Glutamatergic neuron (in vitro differentiated cells): ENCODE results near the gene ASCC3. TPM values are rescaled to one million over a fixed set of nuclear protein-coding genes. Genes with fewer than 3 reads are reported as not detected.

ENCODE experiments used
- DNase-seq: peaks from one replicate; pipeline ENCODE4 v3.0.0; 2022
- H3K27ac Mint-ChIP-seq: one replicate; pipeline ENCODE4 v1.8.0; 2020; ENCODE audit warnings: mild to moderate bottlenecking, mixed read lengths, inconsistent platforms; ENCODE audit not compliant: unreplicated experiment
- H3K27me3 Mint-ChIP-seq: one replicate; pipeline ENCODE4 v1.8.0; 2020; ENCODE audit warnings: mild to moderate bottlenecking, moderate library complexity, mixed read lengths, inconsistent platforms; ENCODE audit not compliant: unreplicated experiment
- H3K36me3 Mint-ChIP-seq: one replicate; pipeline ENCODE4 v1.8.0; 2020; ENCODE audit warnings: mild to moderate bottlenecking, mixed read lengths, inconsistent platforms; ENCODE audit not compliant: unreplicated experiment
- H3K4me1 Mint-ChIP-seq: one replicate; pipeline ENCODE4 v1.8.0; 2020; ENCODE audit warnings: mild to moderate bottlenecking, low read depth, mixed read lengths, inconsistent platforms; ENCODE audit not compliant: unreplicated experiment
- H3K4me3 Mint-ChIP-seq: one replicate; pipeline ENCODE4 v1.8.0; 2020; ENCODE audit warnings: mild to moderate bottlenecking, mixed read lengths, inconsistent platforms; ENCODE audit not compliant: unreplicated experiment
- H3K9me3 Mint-ChIP-seq: one replicate; pipeline ENCODE4 v1.8.0; 2020; ENCODE audit warnings: mild to moderate bottlenecking, moderate library complexity, mixed read lengths, inconsistent platforms; ENCODE audit not compliant: unreplicated experiment
- CTCF ChIP-seq: fragments of 200-600 bp; sonication (generic); IDR thresholded peaks from one replicate; pipeline ENCODE4 v1.5.0; 2021; ENCODE audit not compliant: partially characterized antibody, unreplicated experiment
- total RNA-seq: library from RNA; stranded (reverse); fragmentation: NEBNext Ultra II Directional; extraction: Animal tissue kit (Norgen Biotek cat#: 25700); gene quantifications from one replicate; pipeline ENCODE4 v1.2.1, GENCODE V29; 2021; ENCODE audit not compliant: unreplicated experiment

The ASCC3 gene
- total RNA-seq, 1 donor from 2014 or later = 49.6 TPM

GRCh38 chr6:100503043-100503705 lies 378.0 kb downstream of the ASCC3 start:
- no peak for DNase-seq
- Mint-ChIP-seq H3K27me3 (no peaks in the 10 kb centered on the region), H3K9me3 (no peaks in the 10 kb centered on the region), H3K4me1 (no peaks in the 10 kb centered on the region), H3K27ac (no peak overlapping the region), H3K36me3 (no peaks in the 10 kb centered on the region), H3K4me3 (no peak overlapping the region)
- no peak for TF ChIP-seq CTCF

- TF ChIP-seq CTCF = no peak
- Mint-ChIP-seq H3K27me3 (no peaks in the 10 kb centered on the region), H3K36me3 (peaks cover 4% of the 10 kb centered on the region), H3K9me3 (peaks cover 3% of the 10 kb centered on the region), H3K4me3 (no peak overlapping the region), H3K4me1 (no peaks in the 10 kb centered on the region), H3K27ac (no peak overlapping the region)
- no peak for DNase-seq
These were observed 387.8 kb downstream of the ASCC3 start for GRCh38 chr6:100493206-100493888.

GRCh38 chr6:100491952-100492670 lies 389.0 kb downstream of the ASCC3 start:
- Mint-ChIP-seq H3K4me1 (no peaks in the 10 kb centered on the region), H3K4me3 (no peak overlapping the region), H3K27ac (no peak overlapping the region), H3K27me3 (no peaks in the 10 kb centered on the region), H3K36me3 (peaks cover 4% of the 10 kb centered on the region), H3K9me3 (no peaks in the 10 kb centered on the region)
- TF ChIP-seq CTCF = no peak
- no peak for DNase-seq

- Mint-ChIP-seq H3K4me3 (no peak overlapping the region), H3K9me3 (no peaks in the 10 kb centered on the region), H3K27ac (no peak overlapping the region), H3K36me3 (peaks cover 4% of the 10 kb centered on the region), H3K4me1 (no peaks in the 10 kb centered on the region), H3K27me3 (no peaks in the 10 kb centered on the region)
- DNase-seq = no peak
- no peak for TF ChIP-seq CTCF
These were observed 391.1 kb downstream of the ASCC3 start for GRCh38 chr6:100490065-100490464.

GRCh38 chr6:100488244-100488643 lies 392.9 kb downstream of the ASCC3 start:
- TF ChIP-seq CTCF = no peak

More at GRCh38 chr6:100488244-100488643, 392.9 kb downstream of the ASCC3 start:
- Mint-ChIP-seq H3K4me1 (no peaks in the 10 kb centered on the region), H3K9me3 (no peaks in the 10 kb centered on the region), H3K36me3 (peaks cover 4% of the 10 kb centered on the region), H3K4me3 (no peak overlapping the region), H3K27me3 (no peaks in the 10 kb centered on the region), H3K27ac (no peak overlapping the region)
- no peak for DNase-seq
